HepG2 (cell line): ENCODE results near the gene RPS2. TPM values are rescaled to one million over a fixed set of nuclear protein-coding genes. Genes with fewer than 3 reads are reported as not detected.

Experiments
- ATF3 ChIP-seq: sonication (generic); formaldehyde crosslinking; IDR thresholded peaks from 2 replicates; pipeline ENCODE4 v1.4.0; 2020; ENCODE audit warnings: missing genetic modification reagents
- ATF7 ChIP-seq, 2 experiments: fragments of 450-650 bp in 1 of 2; sonication (generic) in 1 of 2; formaldehyde crosslinking in 1 of 2; IDR thresholded peaks; 2 replicates each; pipeline versions ENCODE4 v1.4.0 to v1.6.1; 2016 to 2020; ENCODE audit warnings: antibody characterized with exemption in 1 of 2, mild to moderate bottlenecking in 1 of 2, missing genetic modification reagents in 1 of 2
- ATF7-NPFF ChIP-seq: sonication (generic); formaldehyde crosslinking; IDR thresholded peaks from 2 replicates; pipeline ENCODE4 v1.8.1; 2023; ENCODE audit warnings: mild to moderate bottlenecking, low read depth, missing genetic modification reagents, moderate library complexity
- KDM5B ChIP-seq: sonication (generic); formaldehyde crosslinking; IDR thresholded peaks from 2 replicates; pipeline ENCODE4 v1.4.0; 2020; ENCODE audit warnings: missing genetic modification reagents, mild to moderate bottlenecking, borderline replicate concordance
- PBX2 ChIP-seq: IDR thresholded peaks from 2 replicates; pipeline ENCODE4 v1.6.1; 2016; ENCODE audit warnings: control low read depth
- POGK ChIP-seq: sonication (generic); formaldehyde crosslinking; conservative IDR thresholded peaks from 2 replicates; pipeline ENCODE4 v1.8.0; 2022; ENCODE audit warnings: mild to moderate bottlenecking, moderate library complexity, missing genetic modification reagents
- RARA ChIP-seq: IDR thresholded peaks from 2 replicates; pipeline ENCODE4 v1.6.1; 2016; ENCODE audit warnings: missing genetic modification reagents, missing compliant biosample characterization
- RBFOX2 ChIP-seq: fragments of 200-400 bp; formaldehyde crosslinking; IDR thresholded peaks from 2 replicates; pipeline ENCODE4 v1.6.1; 2017; ENCODE audit warnings: low read depth, mild to moderate bottlenecking, low read length
- RBM39 ChIP-seq: fragments of 200-400 bp; formaldehyde crosslinking; IDR thresholded peaks from one replicate; pipeline ENCODE4 v1.6.1; 2018; ENCODE audit warnings: antibody characterized with exemption, mild to moderate bottlenecking, low read depth, low read length; ENCODE audit not compliant: poor library complexity, severe bottlenecking
- SALL2 ChIP-seq: sonication (generic); formaldehyde crosslinking; IDR thresholded peaks from 2 replicates; pipeline ENCODE4 v1.8.1; 2023; ENCODE audit warnings: mild to moderate bottlenecking, missing genetic modification reagents, inconsistent platforms
- TBX2 ChIP-seq: sonication (generic); formaldehyde crosslinking; IDR thresholded peaks from 2 replicates; pipeline ENCODE4 v1.5.0; 2020; ENCODE audit warnings: missing genetic modification reagents, mild to moderate bottlenecking, borderline replicate concordance
- U2AF1 ChIP-seq: fragments of 200-400 bp; formaldehyde crosslinking; optimal IDR thresholded peaks from 2 replicates; pipeline ENCODE3; 2017; ENCODE audit warnings: mild to moderate bottlenecking, low read depth, low read length
- UBTF ChIP-seq: sonication (generic); formaldehyde crosslinking; IDR thresholded peaks from 2 replicates; pipeline ENCODE4 v1.4.0; 2020; ENCODE audit warnings: mild to moderate bottlenecking, missing genetic modification reagents
- ZFP36L2 ChIP-seq: sonication (generic); formaldehyde crosslinking; IDR thresholded peaks from 2 replicates; pipeline ENCODE4 v1.4.0; 2020; ENCODE audit warnings: missing genetic modification reagents
- ZNF33A ChIP-seq: sonication (generic); formaldehyde crosslinking; IDR thresholded peaks from 2 replicates; pipeline ENCODE4 v1.5.1; 2020; ENCODE audit warnings: missing genetic modification reagents, mild to moderate bottlenecking, moderate library complexity, borderline replicate concordance
- ZNF484 ChIP-seq: sonication (generic); formaldehyde crosslinking; IDR thresholded peaks from 2 replicates; pipeline ENCODE4 v1.5.1; 2020; ENCODE audit warnings: mild to moderate bottlenecking, low read depth, missing genetic modification reagents, borderline replicate concordance
- ZNF572 ChIP-seq: sonication (generic); formaldehyde crosslinking; IDR thresholded peaks from 2 replicates; pipeline ENCODE4 v1.5.1; 2020; ENCODE audit warnings: mild to moderate bottlenecking, missing genetic modification reagents
- ZNF574 ChIP-seq: sonication (generic); formaldehyde crosslinking; IDR thresholded peaks from 2 replicates; pipeline ENCODE4 v1.4.0; 2020; ENCODE audit warnings: missing genetic modification reagents
- ZNF879 ChIP-seq: sonication (generic); formaldehyde crosslinking; IDR thresholded peaks from 2 replicates; pipeline ENCODE4 v1.8.1; 2023; ENCODE audit warnings: missing genetic modification reagents
- polyA plus RNA-seq, 8 experiments: library from polyadenylated mRNA; depleted of rRNA in 3 of 8; stranded (reverse) in 7 of 8; unstranded in 1 of 8; fragments of >200 nt; fragmentation: Illumina TruSeq in 4 of 8; extraction: Trizol in 4 of 8; gene quantifications; 2 replicates each; pipeline versions ENCODE4 v1.2.1 to v1.2.3, GENCODE V29; 2011 to 2016; ENCODE audit warnings: low read depth in 4 of 8, missing spikeins in 1 of 8, mixed read lengths in 1 of 8; ENCODE audit not compliant: insufficient read depth in 1 of 8
- total RNA-seq, 5 experiments: library from RNA; depleted of rRNA; stranded (reverse); fragments of >200 nt; fragmentation: Illumina TruSeq; extraction: Trizol; gene quantifications; 2 replicates each; pipeline ENCODE4 v1.2.3, GENCODE V29; 2016; ENCODE audit warnings: low read depth in 1 of 5

RPS2 gene
- total and polyA plus RNA-seq, 2 of the 13 experiments (the other 11 are each of a cell fraction or from before 2014, with no cell fraction given): 1,908 to 4,514 TPM

GRCh38 chr16:1940273-1941161 lies 24.1 kb downstream of the RPS2 start (continued):
- TF ChIP-seq RBM39 (peak; percentile 88), POGK (CRISPR knock-in tag) (peak; percentile 72; the same call in 1 of the 2 replicates), ZNF572 (no peak), U2AF1 (peak; percentile 95), PBX2 (CRISPR knock-in tag) (no peak), KDM5B (peak; percentile 88), ATF7 (IDR thresholded peaks at IDR 0.05) (no peak), ATF7 (CRISPR knock-in tag; IDR thresholded peaks at IDR 0.05) (peak; percentile 61; the same call in 1 of the 2 replicates), ATF7-NPFF (CRISPR knock-in tag) (no peak; the same call in 1 of the 2 replicates), ZNF574 (peak; percentile 62), ZFP36L2 (CRISPR knock-in tag) (0 out of 2 replicates have a peak, but pooled peaks have one; percentile 22), ZNF484 (CRISPR knock-in tag) (no peak), RBFOX2 (peak; percentile 68), ZNF33A (CRISPR knock-in tag) (no peak), UBTF (CRISPR knock-in tag) (peak; percentile 63), TBX2 (CRISPR knock-in tag) (peak; percentile 79; the same call in 1 of the 2 replicates), SALL2 (CRISPR knock-in tag) (0 out of 2 replicates have a peak, but pooled peaks have one; percentile 20), ATF3 (CRISPR knock-in tag) (0 out of 2 replicates have a peak, but pooled peaks have one; percentile 22), RARA (CRISPR knock-in tag) (peak; percentile 65; the same call in 1 of the 2 replicates), ZNF879 (CRISPR knock-in tag) (peak; percentile 66; the same call in 1 of the 2 replicates)
